ENCODE results near the gene DDIT3. TPM values are rescaled to one million over a fixed set of nuclear protein-coding genes. Genes with fewer than 3 reads are reported as not detected.
A peak's percentile ranks its signal among the peaks of the same experiment; 100 is the strongest.

DDIT3 gene
- total RNA-seq, 1 donor from 2014 or later: 42.6 TPM

GRCh38 chr12:57522887-57523705 is 2.8 kb upstream of the DDIT3 start:
- peaks cover 13% of the 10 kb centered on the region for H3K36me3 ChIP-seq (ENCODE audit: insufficient read depth, low read length)

DNA sequence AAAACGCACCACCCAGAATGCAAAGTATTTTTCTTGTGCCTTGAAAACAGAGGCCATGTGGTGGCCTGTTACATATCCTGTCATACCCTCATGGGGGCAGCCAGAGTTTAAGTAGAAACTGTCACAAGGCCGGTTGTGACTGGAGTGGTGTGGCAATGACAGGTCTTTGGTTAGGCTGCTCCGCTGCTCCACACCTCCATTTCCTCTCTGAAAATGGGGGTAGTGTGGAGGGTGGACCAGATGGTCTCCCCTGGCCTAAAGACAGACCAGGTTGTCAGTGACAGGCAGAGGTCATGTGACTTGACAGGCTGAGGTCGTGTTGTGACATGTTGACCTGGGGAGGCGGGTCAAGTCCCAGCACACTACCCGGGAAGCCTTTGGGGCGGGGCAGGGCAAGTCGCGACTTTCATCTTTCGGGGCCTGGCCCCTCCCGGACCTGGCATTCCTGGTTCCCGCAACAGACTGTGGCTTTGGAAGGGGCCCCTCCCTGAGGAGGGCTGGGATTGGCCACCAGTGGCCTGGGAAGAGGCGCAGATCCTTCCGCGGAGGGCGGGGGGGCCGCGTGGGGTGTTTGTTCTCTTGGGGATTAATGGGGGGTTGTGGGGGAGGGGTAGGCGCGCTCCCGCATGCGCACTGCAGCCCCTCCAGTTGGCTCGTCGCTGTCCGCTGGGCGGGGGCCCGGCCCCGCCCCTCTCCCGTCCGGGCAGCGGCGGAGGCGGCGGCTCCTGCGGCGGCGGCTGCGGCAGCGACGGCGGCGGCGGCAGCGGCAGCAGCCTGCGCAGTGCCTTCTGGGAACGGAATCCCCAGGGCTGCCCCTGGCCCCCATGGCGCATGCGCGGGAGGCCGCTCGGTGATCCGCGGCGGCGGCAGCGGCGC is 1.9 kb upstream of the DDIT3 start, which contains the start of gene MBD6:
Gene MBD6 (plus strand): TSS at position 814 of the 876 bp plus-strand sequence. CDS start 1,480 bp downstream, outside the sequence.
- Mint-ChIP-seq H3K4me3 (ENCODE audit: unreplicated experiment) (peak within 1 kb of the TSS; percentile 93), H3K36me3 (ENCODE audit: low read depth, unreplicated experiment) (peaks cover 17% of the 10 kb centered on the region), H3K4me1 (ENCODE audit: low read depth, unreplicated experiment) (peaks cover 41% of the 10 kb centered on the region), H3K27ac (ENCODE audit: unreplicated experiment) (peak within 1 kb of the TSS; percentile 99), H3K9me3 (ENCODE audit: unreplicated experiment) (no peaks in the 10 kb centered on the region), H3K27me3 (ENCODE audit: low read depth, unreplicated experiment) (no peaks in the 10 kb centered on the region)
- Histone ChIP-seq H3K4me2 (ENCODE audit: low read length) (peak within 1 kb of the TSS; percentile 95), H3K4me3 (ENCODE audit: insufficient read depth, low read depth, low read length) (peak within 1 kb of the TSS; percentile 78), H3K36me3 (ENCODE audit: insufficient read depth, low read length) (peaks cover 12% of the 10 kb centered on the region), H2AFZ (ENCODE audit: low read depth, low read length) (peak within 1 kb of the TSS; percentile 47), H3K9ac (ENCODE audit: low read length) (peak within 1 kb of the TSS; percentile 85), H3K4me1 (ENCODE audit: insufficient read depth, low read length) (peaks cover 52% of the 10 kb centered on the region), H3K9me3 (ENCODE audit: insufficient read depth, low read depth, low read length) (no peaks in the 10 kb centered on the region), H3K79me2 (ENCODE audit: insufficient read depth, low read length) (peaks cover 60% of the 10 kb centered on the region), H3K27ac (ENCODE audit: low read depth, low read length) (peak within 1 kb of the TSS; percentile 91), H4K20me1 (ENCODE audit: insufficient read depth, low read length) (peaks cover 71% of the 10 kb centered on the region), H3K27me3 (ENCODE audit: insufficient read depth, low read length) (no peaks in the 10 kb centered on the region)
- DNase-seq (ENCODE audit: low read depth) (peak; percentile 86), FAIRE-seq (no peak)
- no peak for TF ChIP-seq EZH2 (IDR thresholded peaks at IDR 0.05; ENCODE audit: insufficient read depth, low read length)
- TF ChIP-seq CTCF (IDR thresholded peaks at IDR 0.05; ENCODE audit: insufficient read depth, low read depth, low read length): no peak

More at GRCh38 chr12:57522887-57523705, 2.8 kb upstream of the DDIT3 start:
- Histone ChIP-seq H3K4me3 (ENCODE audit: insufficient read depth, low read depth, low read length) (peak overlapping the region; percentile 78), H3K4me1 (ENCODE audit: insufficient read depth, low read length) (peaks cover 44% of the 10 kb centered on the region), H3K9me3 (ENCODE audit: insufficient read depth, low read depth, low read length) (no peaks in the 10 kb centered on the region), H3K79me2 (ENCODE audit: insufficient read depth, low read length) (peaks cover 53% of the 10 kb centered on the region), H3K27me3 (ENCODE audit: insufficient read depth, low read length) (no peaks in the 10 kb centered on the region), H3K4me2 (ENCODE audit: low read length) (peak overlapping the region; percentile 95), H4K20me1 (ENCODE audit: insufficient read depth, low read length) (peaks cover 62% of the 10 kb centered on the region), H3K9ac (ENCODE audit: low read length) (peak overlapping the region; percentile 82), H2AFZ (ENCODE audit: low read depth, low read length) (no peak overlapping the region), H3K27ac (ENCODE audit: low read depth, low read length) (peak overlapping the region; percentile 76)
- no peak for TF ChIP-seq EZH2 (IDR thresholded peaks at IDR 0.05; ENCODE audit: insufficient read depth, low read length)
- TF ChIP-seq CTCF (IDR thresholded peaks at IDR 0.05; ENCODE audit: insufficient read depth, low read depth, low read length): no peak
- FAIRE-seq (no peak), DNase-seq (ENCODE audit: low read depth) (peak; percentile 41)
- H3K27me3 Mint-ChIP-seq (ENCODE audit: low read depth, unreplicated experiment): no peaks in the 10 kb centered on the region
- peaks cover 14% of the 10 kb centered on the region for H3K36me3 Mint-ChIP-seq (ENCODE audit: low read depth, unreplicated experiment)
- H3K4me3 Mint-ChIP-seq (ENCODE audit: unreplicated experiment): peak overlapping the region; percentile 93
- no peaks in the 10 kb centered on the region for H3K9me3 Mint-ChIP-seq (ENCODE audit: unreplicated experiment)
- H3K4me1 Mint-ChIP-seq (ENCODE audit: low read depth, unreplicated experiment): peaks cover 38% of the 10 kb centered on the region
- peak overlapping the region; percentile 94 for H3K27ac Mint-ChIP-seq (ENCODE audit: unreplicated experiment)

All from astrocyte (in vitro differentiated cells and primary cell).